HuH-7.5 (cell line): ENCODE results near the gene NID1.
A peak's percentile ranks its signal among the peaks of the same experiment; 100 is the strongest.

Experiments used
- DNase-seq: peaks from one replicate; pipeline ENCODE4 v3.0.0; 2011; ENCODE audit warnings: low spot score

The NID1 gene

GRCh38 chr1:236066828-236067386, 2.0 kb upstream of the NID1 start:
- no peak for DNase-seq

- no peak for DNase-seq
These were observed 1.2 kb upstream of the NID1 start for GRCh38 chr1:236066054-236066453.

- DNase-seq: no peak
These were observed 667 bp upstream of the NID1 start for GRCh38 chr1:236065509-236066005.

GRCh38 chr1:236063919-236064673, 794 bp downstream of the NID1 start:
- peak; percentile 85 for DNase-seq

- no peak for DNase-seq
These were observed 1.4 kb downstream of the NID1 start for GRCh38 chr1:236063551-236063918.

- DNase-seq: no peak
These were observed 4.6 kb downstream of the NID1 start for GRCh38 chr1:236060286-236060685.

GRCh38 chr1:236059011-236059410, 5.9 kb downstream of the NID1 start:
- DNase-seq: no peak

GRCh38 chr1:236058141-236058934, 6.6 kb downstream of the NID1 start:
- no peak for DNase-seq

GRCh38 chr1:236057546-236057945, 7.3 kb downstream of the NID1 start:
- no peak for DNase-seq

GRCh38 chr1:236052232-236052993, 12.5 kb downstream of the NID1 start:
- DNase-seq: no peak

GRCh38 chr1:236051242-236051791, 13.6 kb downstream of the NID1 start:
- DNase-seq: no peak

GRCh38 chr1:236045771-236046170, 19.1 kb downstream of the NID1 start:
- DNase-seq: no peak

- DNase-seq: no peak
These were observed 20.5 kb downstream of the NID1 start for GRCh38 chr1:236044341-236044740.

- no peak for DNase-seq
These were observed 23.0 kb downstream of the NID1 start for GRCh38 chr1:236041631-236042618.

- DNase-seq: peak; percentile 68
These were observed 24.9 kb downstream of the NID1 start for GRCh38 chr1:236039740-236040685.

GRCh38 chr1:236038034-236038433, 26.9 kb downstream of the NID1 start:
- no peak for DNase-seq

GRCh38 chr1:236035681-236036101, 29.2 kb downstream of the NID1 start:
- no peak for DNase-seq

GRCh38 chr1:236033336-236033735, 31.6 kb downstream of the NID1 start:
- DNase-seq: no peak

GRCh38 chr1:236030534-236030933, 34.4 kb downstream of the NID1 start:
- no peak for DNase-seq
